SK-N-SH (cell line): ENCODE results near the gene AP3D1.

ENCODE experiments used
- CHD2 ChIP-seq: fragments of 150-350 bp; IDR thresholded peaks from 2 replicates; pipeline ENCODE4 v1.6.1; 2018; ENCODE audit warnings: low read length; ENCODE audit not compliant: partially characterized antibody
- EP300 ChIP-seq, 2 experiments: IDR thresholded peaks; 2 replicates each; pipeline versions ENCODE4 v1.4.0 to v1.6.1; 2012; ENCODE audit warnings: borderline replicate concordance in 1 of 2, low read depth in 1 of 2, low read length in 1 of 2
- EZH2phosphoT487 ChIP-seq: fragments of 200-600 bp; sonication (generic); IDR thresholded peaks from 2 replicates; pipeline ENCODE4 v1.6.1; 2017; ENCODE audit warnings: low read depth, mixed run types, mild to moderate bottlenecking, antibody characterized with exemption, moderate library complexity, borderline replicate concordance
- POLR2AphosphoS5 ChIP-seq: IDR thresholded peaks from 2 replicates; pipeline ENCODE4 v1.6.1; 2012; ENCODE audit warnings: low read depth, low read length
- TAF1 ChIP-seq: IDR thresholded peaks from 2 replicates; pipeline ENCODE4 v1.6.1; 2012; ENCODE audit warnings: low read depth, mild to moderate bottlenecking, low read length, moderate library complexity, borderline replicate concordance

DNA sequence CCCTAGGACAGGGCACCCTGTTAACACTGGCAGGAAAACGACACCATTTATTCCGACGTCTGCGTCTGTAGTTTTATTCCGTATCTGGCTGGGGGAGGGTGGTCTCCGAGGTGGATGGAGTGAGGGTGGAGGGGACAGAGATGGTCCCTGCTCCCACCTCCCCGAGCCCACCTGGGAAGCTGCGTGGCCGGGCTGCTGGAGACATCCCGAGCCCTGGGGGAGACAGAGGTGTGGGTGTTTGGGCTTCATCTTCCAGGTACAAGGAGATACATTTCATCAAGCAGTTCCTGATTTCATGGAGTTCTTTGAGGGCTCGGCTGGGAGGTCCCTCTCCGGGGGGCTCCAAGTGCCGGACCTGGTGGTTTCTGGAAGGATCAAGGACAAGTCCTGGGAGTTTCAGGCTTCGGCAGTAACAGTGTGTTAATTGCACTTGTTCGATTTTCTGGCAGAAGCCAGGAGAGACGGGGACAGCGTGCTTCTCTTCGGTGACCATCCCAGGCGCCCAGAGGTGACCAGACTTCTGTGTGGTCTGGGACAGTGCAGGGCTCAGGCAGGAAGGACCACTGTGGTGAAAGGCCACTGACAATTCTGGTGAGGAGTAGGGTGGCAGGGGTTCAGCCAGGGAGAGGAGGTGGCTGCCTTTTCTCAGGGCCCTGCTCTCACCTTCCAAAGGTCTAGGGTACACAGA is 80.2 kb downstream of the AP3D1 start:
- TF ChIP-seq POLR2AphosphoS5 (no peak), TAF1 (no peak), EZH2phosphoT487 (no peak), CHD2 (no peak), EP300 (IDR thresholded peaks at IDR 0.05; ENCODE audit: borderline replicate concordance in 1 of 2, low read depth in 1 of 2, low read length in 1 of 2) (no peak)
